ENCODE data around the gene MTHFR.

GRCh38 chr1:11777658-11778322 lies 28.0 kb downstream of the MTHFR start:
- TF ChIP-seq EZH2 (IDR thresholded peaks at IDR 0.05; ENCODE audit: low read depth) = no peak
- no peak for TF ChIP-seq CTCF (conservative IDR thresholded peaks at IDR 0.05)

Measured in PC-9 (cell line).